Neuronal stem cell (in vitro differentiated cells): ENCODE measurements around the gene RANGAP1. TPM values are rescaled to one million over a fixed set of nuclear protein-coding genes. Genes with fewer than 3 reads are reported as not detected.

Experiments
- DNase-seq: peaks from one replicate; pipeline ENCODE4 v3.0.0-alpha.2; 2013; ENCODE audit warnings: low spot score
- H2AFZ ChIP-seq: one replicate; pipeline ENCODE4 v1.6.1; 2013; ENCODE audit warnings: mild to moderate bottlenecking, low read length, inconsistent platforms
- H2AK5ac ChIP-seq: 2 replicates; pipeline ENCODE4 v1.6.1; 2013; ENCODE audit warnings: low read depth, mild to moderate bottlenecking, inconsistent platforms, low read length, moderate library complexity, mixed read lengths
- H2BK120ac ChIP-seq: 2 replicates; pipeline ENCODE4 v1.6.1; 2013; ENCODE audit warnings: low read depth, mild to moderate bottlenecking, inconsistent platforms, low read length, moderate library complexity, mixed read lengths
- H2BK12ac ChIP-seq: one replicate; pipeline ENCODE4 v1.6.1; 2013; ENCODE audit warnings: low read length, inconsistent platforms
- H2BK15ac ChIP-seq: 2 replicates; pipeline ENCODE4 v1.6.1; 2013; ENCODE audit warnings: mild to moderate bottlenecking, low read length, inconsistent platforms, mixed read lengths
- H2BK5ac ChIP-seq: one replicate; pipeline ENCODE4 v1.6.1; 2013; ENCODE audit warnings: inconsistent platforms, mild to moderate bottlenecking, low read length, moderate library complexity
- H3K14ac ChIP-seq: one replicate; pipeline ENCODE4 v1.6.1; 2013; ENCODE audit warnings: low read length, inconsistent platforms
- H3K18ac ChIP-seq: 2 replicates; pipeline ENCODE4 v1.6.1; 2013; ENCODE audit warnings: low read length, inconsistent platforms
- H3K23ac ChIP-seq: 2 replicates; pipeline ENCODE4 v1.6.1; 2013; ENCODE audit warnings: low read depth, mild to moderate bottlenecking, mixed read lengths, low read length, inconsistent platforms; ENCODE audit not compliant: poor library complexity
- H3K27ac ChIP-seq: replicated peaks from 3 replicates; pipeline ENCODE4 v1.5.1; 2013; ENCODE audit warnings: low read length, inconsistent platforms
- H3K27me3 ChIP-seq, 3 experiments: 2 replicates each; pipeline ENCODE4 v1.6.1; 2013; ENCODE audit warnings: low read length in 3 of 3, mild to moderate bottlenecking in 2 of 3, inconsistent platforms in 1 of 3, low read depth in 1 of 3, mixed read lengths in 1 of 3, moderate library complexity in 1 of 3; ENCODE audit not compliant: control insufficient read depth in 3 of 3, insufficient read depth in 3 of 3
- H3K36me3 ChIP-seq, 2 donors: replicated peaks in 1 of 2; 2 replicates each; pipeline ENCODE4 v1.6.1; 2013; ENCODE audit warnings: low read length in 2 of 2; ENCODE audit not compliant: control insufficient read depth in 2 of 2, insufficient read depth in 2 of 2
- H3K4ac ChIP-seq: 2 replicates; pipeline ENCODE4 v1.6.1; 2013; ENCODE audit warnings: inconsistent platforms, mild to moderate bottlenecking, low read length, moderate library complexity
- H3K4me1 ChIP-seq, 2 donors: 1 replicate in 1 of 2; 2 replicates in 1 of 2; pipeline ENCODE4 v1.6.1; 2013; ENCODE audit warnings: low read length in 2 of 2, low read depth in 1 of 2; ENCODE audit not compliant: control insufficient read depth in 2 of 2, insufficient read depth in 1 of 2
- H3K4me2 ChIP-seq: one replicate; pipeline ENCODE4 v1.6.1; 2013; ENCODE audit warnings: mild to moderate bottlenecking, low read length, inconsistent platforms; ENCODE audit not compliant: insufficient read depth, poor library complexity, severe bottlenecking
- H3K4me3 ChIP-seq, 2 donors: 2 replicates each; pipeline ENCODE4 v1.5.1; 2013; ENCODE audit warnings: low read length in 2 of 2, mild to moderate bottlenecking in 2 of 2, inconsistent platforms in 1 of 2, moderate library complexity in 1 of 2
- H3K79me1 ChIP-seq: one replicate; pipeline ENCODE4 v1.6.1; 2013; ENCODE audit warnings: low read depth, mild to moderate bottlenecking, inconsistent platforms, low read length, moderate library complexity
- H3K9ac ChIP-seq: one replicate; pipeline ENCODE4 v1.6.1; 2013; ENCODE audit warnings: mild to moderate bottlenecking, low read depth, low read length, inconsistent platforms; ENCODE audit not compliant: poor library complexity
- H3K9me3 ChIP-seq, 2 donors: replicated peaks in 1 of 2; 2 replicates each; pipeline versions ENCODE3 to v1.6.1; 2013; ENCODE audit warnings: low read length in 2 of 2, mild to moderate bottlenecking in 2 of 2, inconsistent platforms in 1 of 2, low read depth in 1 of 2, mixed read lengths in 1 of 2, moderate library complexity in 1 of 2; ENCODE audit not compliant: control insufficient read depth in 2 of 2, insufficient read depth in 1 of 2
- H4K8ac ChIP-seq: one replicate; pipeline ENCODE4 v1.6.1; 2013; ENCODE audit warnings: low read depth, mild to moderate bottlenecking, inconsistent platforms, low read length, moderate library complexity
- H4K91ac ChIP-seq: one replicate; pipeline ENCODE4 v1.6.1; 2013; ENCODE audit warnings: low read length, low read depth, mild to moderate bottlenecking, inconsistent platforms; ENCODE audit not compliant: poor library complexity
- WGBS, 2 donors: extraction: QIAGEN DNeasy Blood & Tissue Kit; methylation state at CpG; one replicate each; pipeline ENCODE4 v1.1.7; 2013; ENCODE audit warnings: missing lambda C conversion rate in 2 of 2, mixed read lengths in 1 of 2; ENCODE audit not compliant: insufficient read length in 2 of 2, insufficient replicate concordance in 1 of 2; ENCODE audit errors: extremely low coverage in 2 of 2; 5-methylcytosine and 5-hydroxymethylcytosine counted together
- polyA plus RNA-seq, 2 experiments: library from polyadenylated mRNA; stranded (reverse); fragments of 200-250 nt; gene quantifications; one replicate each; pipeline ENCODE4 v1.2.3, GENCODE V29; 2013

RANGAP1 gene, protein sequence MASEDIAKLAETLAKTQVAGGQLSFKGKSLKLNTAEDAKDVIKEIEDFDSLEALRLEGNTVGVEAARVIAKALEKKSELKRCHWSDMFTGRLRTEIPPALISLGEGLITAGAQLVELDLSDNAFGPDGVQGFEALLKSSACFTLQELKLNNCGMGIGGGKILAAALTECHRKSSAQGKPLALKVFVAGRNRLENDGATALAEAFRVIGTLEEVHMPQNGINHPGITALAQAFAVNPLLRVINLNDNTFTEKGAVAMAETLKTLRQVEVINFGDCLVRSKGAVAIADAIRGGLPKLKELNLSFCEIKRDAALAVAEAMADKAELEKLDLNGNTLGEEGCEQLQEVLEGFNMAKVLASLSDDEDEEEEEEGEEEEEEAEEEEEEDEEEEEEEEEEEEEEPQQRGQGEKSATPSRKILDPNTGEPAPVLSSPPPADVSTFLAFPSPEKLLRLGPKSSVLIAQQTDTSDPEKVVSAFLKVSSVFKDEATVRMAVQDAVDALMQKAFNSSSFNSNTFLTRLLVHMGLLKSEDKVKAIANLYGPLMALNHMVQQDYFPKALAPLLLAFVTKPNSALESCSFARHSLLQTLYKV
- polyA plus RNA-seq (2013, experiment 1 of 2), result 63.0 TPM
- 61.9 TPM for polyA plus RNA-seq (2013, experiment 2 of 2)

- H3K27ac ChIP-seq, result peak within 1 kb of the TSS; percentile 77
- H3K9me3 ChIP-seq, result no peaks in the 10 kb centered on the region
- H4K91ac ChIP-seq, result no peak within 1 kb of the TSS
- H2BK120ac ChIP-seq, result peak within 1 kb of the TSS; percentile 6
- H3K23ac ChIP-seq, result no peak within 1 kb of the TSS
- no peak within 1 kb of the TSS for H2BK12ac ChIP-seq
- peak within 1 kb of the TSS; percentile 96 for H2AFZ ChIP-seq
- H3K4me1 ChIP-seq, result peaks cover 7 to 8% of the 10 kb centered on the region in 2 donors
- peak within 1 kb of the TSS; percentile 66 for H3K18ac ChIP-seq
- H3K4me2 ChIP-seq, result peak within 1 kb of the TSS; percentile 79
- peak within 1 kb of the TSS; percentile 48 for H2AK5ac ChIP-seq
- H4K8ac ChIP-seq, result no peak within 1 kb of the TSS
- H3K27me3 ChIP-seq, result no peaks in the 10 kb centered on the region
- H3K79me1 ChIP-seq, result peaks cover 5% of the 10 kb centered on the region
- H3K9ac ChIP-seq, result peak within 1 kb of the TSS; percentile 83
- H3K14ac ChIP-seq, result no peak within 1 kb of the TSS
- H2BK5ac ChIP-seq, result peak within 1 kb of the TSS; percentile 56
- peak; percentile 97 for DNase-seq
- H3K4ac ChIP-seq, result peak within 1 kb of the TSS; percentile 13
- no CpG with 5 or more reads among the region's 77 CpGs for WGBS, 2 donors
- H3K4me3 ChIP-seq, result peak within 1 kb of the TSS; percentile 96 to 97
- H2BK15ac ChIP-seq, result no peak within 1 kb of the TSS
- peaks cover 16 to 35% of the 10 kb centered on the region in 2 donors for H3K36me3 ChIP-seq
Observed at GRCh38 chr22:41285820-41286638, at the start of gene RANGAP1. RANGAP1 (minus strand) TSS chr22:41286187; CDS start chr22:41281044, 5,143 bp downstream.

DNA sequence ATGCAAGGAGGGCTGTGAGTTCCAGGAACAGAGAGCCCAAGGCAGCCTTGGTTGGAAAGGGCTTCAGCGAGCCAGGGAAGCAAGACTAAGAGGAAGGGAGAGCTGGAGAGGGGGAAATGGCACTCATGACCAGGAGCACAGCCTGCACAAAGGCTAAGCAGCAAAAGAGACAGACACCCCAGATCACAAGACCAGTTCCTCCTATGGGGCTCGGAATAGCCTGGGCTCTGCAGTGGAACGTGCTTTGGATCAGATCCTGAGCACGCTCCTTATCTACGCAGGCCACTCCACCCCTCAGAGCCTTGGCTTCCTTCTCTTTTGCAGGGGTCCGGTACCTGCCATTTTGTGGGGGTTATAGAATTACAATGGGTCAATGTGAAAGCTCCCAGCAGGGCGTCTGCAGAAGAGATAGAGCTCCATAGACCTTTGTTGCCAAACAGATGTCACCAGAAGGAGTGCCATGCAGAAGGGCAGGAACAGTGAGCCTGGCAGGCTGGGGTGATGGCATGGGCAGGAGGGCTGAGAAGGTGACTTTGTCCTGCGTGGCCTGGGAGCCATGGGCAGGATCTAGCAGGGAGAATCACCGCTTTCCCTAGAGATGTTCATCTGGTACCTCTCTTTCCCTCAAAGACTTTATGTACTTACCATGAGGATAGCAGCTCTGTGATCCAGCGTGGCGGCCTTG lies 49.1 kb upstream of the RANGAP1 start:
- Histone ChIP-seq H3K23ac (no peak overlapping the region), H2BK120ac (no peak overlapping the region), H3K14ac (no peak overlapping the region), H3K4ac (no peak overlapping the region), H4K8ac (no peak overlapping the region), H2AK5ac (no peak overlapping the region), H2BK5ac (no peak overlapping the region), H3K79me1 (peaks cover 3% of the 10 kb centered on the region), H2BK12ac (no peak overlapping the region), H3K27ac (no peak overlapping the region), H4K91ac (no peak overlapping the region), H3K9ac (no peak overlapping the region), H3K4me1 (no peaks in the 10 kb centered on the region), H3K36me3 (peaks cover 35 to 74% of the 10 kb centered on the region in 2 donors), H3K18ac (no peak overlapping the region), H2AFZ (no peak overlapping the region), H3K4me2 (no peak overlapping the region), H3K27me3 (no peaks in the 10 kb centered on the region), H3K4me3 (no peak overlapping the region), H2BK15ac (no peak overlapping the region), H3K9me3 (no peaks in the 10 kb centered on the region)
- no peak for DNase-seq
- WGBS, 2 donors, result no CpG with 5 or more reads among the region's 11 CpGs

DNA sequence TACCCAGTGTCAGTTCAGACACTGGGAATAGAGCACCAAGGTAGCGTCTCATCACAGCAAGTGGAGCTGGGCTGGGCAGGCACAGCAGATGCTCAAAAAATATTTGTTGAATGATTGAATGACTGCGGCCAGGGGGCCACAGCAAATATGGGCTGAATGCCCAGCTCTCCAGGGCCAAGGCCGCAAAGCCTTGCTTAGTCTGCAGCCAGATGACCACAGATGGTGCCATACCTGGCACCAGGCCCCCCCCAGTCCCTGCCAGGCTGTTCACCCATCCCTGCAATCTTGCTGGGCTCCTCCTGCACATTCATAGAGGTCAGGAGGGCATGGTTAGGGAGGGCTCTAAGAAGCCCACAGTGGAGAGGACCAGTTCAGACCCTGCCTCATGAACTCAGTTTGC lies 48.2 kb upstream of the RANGAP1 start:
- Histone ChIP-seq H2BK5ac (no peak overlapping the region), H3K27me3 (no peaks in the 10 kb centered on the region), H4K91ac (no peak overlapping the region), H3K9ac (peak overlapping the region; percentile 21), H2BK15ac (no peak overlapping the region), H3K18ac (no peak overlapping the region), H3K79me1 (peaks cover 3% of the 10 kb centered on the region), H2BK12ac (no peak overlapping the region), H3K23ac (no peak overlapping the region), H2AFZ (no peak overlapping the region), H3K4me3 (no peak overlapping the region), H3K4me2 (no peak overlapping the region), H4K8ac (no peak overlapping the region), H3K27ac (no peak overlapping the region), H2BK120ac (no peak overlapping the region), H3K4me1 (no peaks in the 10 kb centered on the region), H3K14ac (no peak overlapping the region), H2AK5ac (no peak overlapping the region), H3K9me3 (no peaks in the 10 kb centered on the region), H3K4ac (no peak overlapping the region), H3K36me3 (peaks cover 40 to 75% of the 10 kb centered on the region in 2 donors)
- WGBS, 2 donors, result no CpG with 5 or more reads among the region's 3 CpGs
- DNase-seq, result no peak
